Mucosa of gallbladder (tissue), 1 donor: ENCODE results near the gene FCN1. TPM values are rescaled to one million over a fixed set of nuclear protein-coding genes. Genes with fewer than 3 reads are reported as not detected.
"Not testable (repeated sequence)": the region's sequence is repeated elsewhere in the genome, so short reads cannot be mapped to it uniquely, and the experiment has no call there.

Experiments
- DNase-seq: peaks from one replicate; pipeline ENCODE4 v3.0.0-alpha.2; 2020; ENCODE audit warnings: low spot score
- total RNA-seq: library from RNA; stranded (reverse); gene quantifications from one replicate; pipeline ENCODE4 v1.2.1, GENCODE V29; 2021
- donor health status: DM: no; HTN: no; CAD: no.

Gene FCN1
- total RNA-seq, 1 donor from 2014 or later, result 2.0 TPM

- DNase-seq, result no peak
Measured at GRCh38 chr9:134877541-134877940, 40.2 kb downstream of the FCN1 start.

DNA sequence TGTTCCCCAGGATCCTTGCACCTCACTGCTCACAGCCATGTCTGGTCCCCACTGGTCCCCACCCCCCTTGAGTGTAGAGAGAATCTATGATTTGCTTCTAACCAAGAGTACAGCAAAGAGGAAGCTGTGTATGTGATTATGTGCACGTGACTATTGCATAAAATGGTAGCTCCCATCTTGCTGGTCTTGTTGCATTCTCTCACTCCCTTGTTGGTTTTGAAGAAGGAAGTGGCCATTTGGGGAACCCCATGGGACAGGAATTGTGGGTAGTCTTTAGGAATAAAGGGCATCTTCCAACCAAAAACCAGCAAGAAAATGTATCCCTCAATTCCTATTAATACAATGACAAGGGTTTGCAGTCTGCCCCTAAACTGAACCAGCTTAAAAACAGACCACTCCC, 42.3 kb downstream of the FCN1 start:
- no peak for DNase-seq

DNA sequence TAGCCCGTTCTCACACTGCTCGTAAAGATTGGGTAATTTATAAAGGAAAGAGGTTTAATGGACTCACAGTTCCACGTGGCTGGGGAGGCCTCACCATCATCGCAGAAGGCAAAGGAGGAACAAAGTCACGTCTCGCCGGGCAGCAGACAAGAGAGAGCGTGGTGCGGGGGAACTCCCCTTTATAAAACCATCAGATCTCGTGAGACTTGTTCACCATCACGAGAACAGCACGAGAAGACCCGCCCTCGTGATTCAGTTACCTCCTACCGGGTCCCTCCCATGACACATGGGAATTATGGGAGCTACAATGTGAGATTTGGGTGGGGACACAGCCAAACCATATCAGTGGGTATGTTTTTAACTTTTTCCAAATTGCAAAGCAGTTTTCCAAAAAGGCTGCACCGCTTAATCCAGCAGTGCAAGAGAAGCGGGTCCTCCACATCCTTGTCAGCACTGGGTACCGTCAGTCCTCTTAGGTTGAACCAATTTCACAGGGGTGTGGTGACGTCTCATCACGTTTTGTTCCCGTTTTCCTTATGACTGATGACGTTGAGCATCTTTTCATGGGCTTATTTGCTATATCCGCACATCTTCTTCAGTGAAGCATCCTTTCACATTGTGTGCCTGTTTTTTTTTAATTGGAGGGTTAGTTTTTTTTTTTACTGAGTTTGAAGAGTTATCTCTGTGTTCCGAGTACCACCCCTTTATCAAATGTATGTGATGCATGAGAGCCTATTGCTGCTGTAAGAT, 45.1 kb downstream of the FCN1 start:
- DNase-seq, result no peak

DNA sequence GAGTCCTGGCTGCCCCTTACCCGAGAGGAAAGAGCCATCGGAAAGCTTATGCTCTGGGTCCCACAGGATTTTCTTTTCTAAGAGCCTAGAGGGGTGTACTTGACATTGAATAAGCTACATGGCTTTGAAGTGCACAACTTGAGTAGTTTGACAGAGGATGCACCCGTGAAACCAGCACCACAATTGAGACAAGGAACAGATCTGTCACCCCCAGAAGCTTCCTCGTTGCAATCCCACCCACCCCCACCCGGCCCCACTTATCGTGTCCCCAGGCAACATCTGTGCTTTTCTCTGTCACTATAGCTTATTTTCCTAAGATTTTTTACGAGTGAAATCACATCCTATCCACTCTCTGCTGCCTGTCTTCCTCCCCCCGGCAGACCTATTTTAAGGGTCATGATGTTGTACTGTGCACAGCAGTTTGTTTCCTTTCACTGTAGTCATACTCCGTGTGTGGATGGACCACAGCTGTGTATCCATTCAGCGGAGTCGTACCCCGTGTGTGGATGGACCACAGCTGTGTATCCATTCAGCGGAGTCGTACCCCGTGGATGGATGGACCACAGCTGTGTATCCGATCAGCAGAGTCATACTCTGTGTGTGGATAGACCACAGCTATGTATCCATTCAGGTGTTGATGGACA, 45.9 kb downstream of the FCN1 start:
- DNase-seq, result peak; percentile 35

- DNase-seq, result no peak
Measured at GRCh38 chr9:134870746-134871662, 46.7 kb downstream of the FCN1 start.

- no peak for DNase-seq
Measured at GRCh38 chr9:134870301-134870694, 47.4 kb downstream of the FCN1 start.

GRCh38 chr9:134869554-134870300, 48.0 kb downstream of the FCN1 start:
- no peak for DNase-seq

- DNase-seq, result no peak
Measured at GRCh38 chr9:134868751-134869553, 48.8 kb downstream of the FCN1 start.

DNA sequence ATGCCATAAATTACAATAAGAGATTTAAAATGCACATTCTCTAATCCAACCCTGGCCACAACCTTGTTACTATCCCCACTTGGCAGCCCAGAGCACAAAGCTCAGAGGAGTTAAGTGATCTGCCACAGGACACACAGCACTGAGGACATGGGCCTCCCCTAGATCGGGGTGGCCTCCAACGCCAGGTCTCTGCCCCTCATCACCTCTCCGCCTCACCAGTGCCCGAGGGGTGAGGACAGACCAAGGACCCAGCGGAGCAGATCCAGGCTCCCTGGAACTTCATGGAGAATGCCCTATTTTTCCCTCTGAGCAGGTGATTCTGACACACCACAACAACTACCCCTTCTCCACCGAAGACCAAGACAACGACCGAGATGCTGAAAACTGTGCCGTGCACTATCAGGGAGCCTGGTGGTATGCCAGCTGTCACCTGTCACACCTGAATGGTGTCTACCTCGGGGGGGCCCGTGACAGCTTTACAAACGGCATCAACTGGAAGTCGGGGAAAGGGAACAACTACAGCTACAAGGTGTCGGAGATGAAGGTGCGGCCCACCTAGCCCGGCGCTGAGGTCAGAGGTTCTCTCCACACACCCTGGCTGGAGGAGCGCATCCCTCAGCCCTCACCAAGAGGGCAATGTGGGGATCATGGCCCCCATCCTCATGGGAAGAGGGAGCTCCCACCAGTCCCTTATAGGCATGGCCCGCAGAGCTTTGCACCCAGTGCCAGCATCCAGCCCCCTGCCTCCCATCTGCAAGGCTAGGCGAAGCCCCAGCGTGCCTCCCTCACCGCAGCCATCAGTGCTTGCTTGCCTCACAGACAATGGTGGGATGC, 49.6 kb downstream of the FCN1 start:
- DNase-seq, result no peak

DNA sequence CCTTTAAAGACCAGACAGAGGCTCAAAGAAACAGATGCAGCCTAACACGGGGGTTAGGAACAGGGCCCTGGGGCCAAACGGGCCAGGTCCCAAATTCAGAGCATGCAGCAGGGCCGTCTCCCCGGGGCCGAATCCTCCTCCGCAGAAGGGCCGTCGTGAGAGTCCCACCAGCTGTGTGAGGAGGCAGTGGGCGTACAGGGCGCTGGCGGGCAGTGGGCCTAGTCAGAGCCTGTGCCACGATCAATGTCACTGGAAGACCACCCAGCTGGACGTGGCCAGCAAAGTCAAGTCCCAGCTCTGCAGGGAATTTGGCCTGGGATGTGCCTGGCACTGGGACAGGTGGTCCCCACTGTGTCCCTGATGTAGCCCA, 52.9 kb downstream of the FCN1 start:
- DNase-seq, result no peak

- no peak for DNase-seq
Measured at GRCh38 chr9:134863941-134864820, 53.5 kb downstream of the FCN1 start.

DNA sequence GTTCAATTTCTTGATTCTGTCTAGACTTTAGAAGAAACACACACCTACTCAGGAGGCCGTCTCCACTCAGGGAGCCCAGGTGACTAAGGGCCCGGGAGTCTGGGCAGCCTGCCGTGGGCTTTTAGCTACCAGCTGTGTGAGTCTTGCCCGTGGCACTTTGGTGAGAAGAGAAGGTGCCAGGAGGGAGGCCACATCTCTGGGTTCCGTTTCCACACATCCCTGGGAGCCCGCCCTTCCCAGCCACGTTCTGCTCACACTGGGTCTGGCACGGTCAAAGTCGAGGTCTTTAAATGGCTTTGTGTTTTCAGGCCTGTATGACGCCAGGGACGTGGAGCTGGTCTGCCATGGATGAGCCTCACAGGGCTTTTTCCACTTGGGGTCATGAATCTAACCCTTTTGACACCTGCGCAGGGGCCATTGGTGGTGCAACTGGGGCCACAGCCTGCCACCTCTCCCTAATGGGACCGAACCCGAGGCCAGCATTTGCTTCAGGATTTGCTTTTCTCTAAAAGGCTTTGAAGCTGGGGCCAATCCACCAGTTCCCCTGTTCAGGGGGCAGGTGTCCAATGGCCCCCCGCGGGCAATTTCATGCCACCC, 54.3 kb downstream of the FCN1 start:
- no peak for DNase-seq

- DNase-seq, result no peak
Measured at GRCh38 chr9:134861595-134862334, 55.9 kb downstream of the FCN1 start.

DNA sequence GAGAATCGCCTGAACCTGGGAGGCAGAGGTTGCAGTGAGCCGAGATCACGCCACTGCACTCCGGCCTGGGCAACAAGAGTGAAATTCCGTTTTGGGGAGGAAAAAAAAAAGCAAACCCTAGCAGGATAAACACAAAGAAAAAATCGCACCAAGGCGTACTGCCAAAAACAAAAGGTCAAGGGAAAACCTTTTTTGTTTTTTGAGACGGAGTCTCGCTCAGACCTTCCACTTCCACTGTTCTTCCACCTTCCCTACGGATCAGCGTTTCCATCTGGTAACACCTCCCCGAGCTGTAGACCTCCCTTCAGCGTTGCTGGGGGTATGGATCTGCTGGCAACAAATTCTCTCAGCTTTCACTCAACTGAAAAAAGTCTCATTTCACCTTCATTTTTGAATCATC, 57.2 kb downstream of the FCN1 start:
- no peak for DNase-seq

GRCh38 chr9:134858051-134858841, 59.5 kb downstream of the FCN1 start:
- DNase-seq, result no peak

- DNase-seq, result not testable (repeated sequence)
Measured at GRCh38 chr9:134857451-134857850, 60.3 kb downstream of the FCN1 start.

GRCh38 chr9:134855900-134856377, 61.8 kb downstream of the FCN1 start:
- DNase-seq, result no peak
